HG03378 (cell line): ENCODE measurements around the gene EYS.

ENCODE experiments used
- ATAC-seq: cut with Tn5 transposase; IDR thresholded peaks from one replicate; pipeline ENCODE4 v1.9.1; 2021; ENCODE audit warnings: mild to moderate bottlenecking, moderate library complexity; ENCODE audit not compliant: unreplicated experiment

The EYS gene

DNA sequence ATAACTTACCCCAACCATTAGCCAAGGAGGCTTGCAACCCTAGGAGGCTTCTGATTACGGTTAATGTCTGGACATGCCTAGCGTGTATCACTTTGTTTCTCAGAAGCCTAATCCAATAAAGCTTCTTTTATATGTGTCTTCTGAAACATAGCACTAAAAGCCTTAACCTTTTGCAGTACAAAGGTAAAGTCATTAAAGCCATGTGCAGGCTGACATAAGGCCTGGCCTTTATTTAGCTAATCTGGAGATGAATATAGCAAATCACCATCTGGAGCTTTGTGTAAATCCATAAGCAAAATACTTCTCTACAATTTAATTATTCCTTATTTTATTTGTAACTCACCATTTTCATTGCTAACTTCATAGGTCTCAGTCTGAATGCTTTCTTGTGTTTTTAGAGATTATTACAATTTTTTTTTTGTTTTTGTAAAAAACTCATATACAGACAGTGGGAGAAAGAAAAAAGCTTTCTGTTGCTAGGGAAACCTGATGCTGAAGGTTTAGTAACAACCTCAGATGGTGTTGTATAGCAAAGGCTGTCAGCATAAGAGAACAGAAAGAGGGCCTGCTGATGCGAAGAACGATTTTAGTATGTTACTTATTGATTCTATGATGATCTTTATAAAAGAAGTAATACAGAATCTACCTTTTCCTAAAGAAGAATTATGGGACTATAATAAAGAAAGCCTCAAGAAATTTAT, at the start of gene EYS:
Gene EYS, minus strand, starts transcription at position 101 of the 701 bp plus-strand sequence. CDS start 211,816 bp downstream, outside the sequence.
- no peak for ATAC-seq

- no peak for ATAC-seq
These were observed 39.3 kb upstream of the EYS start for GRCh38 chr6:65746302-65746701.

DNA sequence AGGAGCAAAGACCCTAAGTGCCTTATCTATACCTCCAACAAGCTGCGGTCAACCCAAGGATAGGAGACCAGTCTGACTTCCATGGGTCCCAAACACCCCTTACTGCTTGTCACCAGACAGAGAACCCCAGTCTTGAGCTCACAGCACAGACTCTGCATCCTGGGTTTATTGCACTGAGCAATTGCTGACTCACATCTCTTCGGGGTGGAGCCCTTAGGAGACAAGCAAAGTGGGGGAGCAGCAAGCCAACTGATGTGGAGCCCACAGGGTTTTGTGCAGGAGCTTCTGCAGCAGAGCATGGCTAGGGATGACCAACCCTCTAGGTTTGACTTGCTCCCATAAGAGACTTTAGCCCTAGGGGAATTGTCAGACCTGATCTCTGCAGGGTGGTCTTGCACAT, 38.6 kb upstream of the EYS start:
- no peak for ATAC-seq

DNA sequence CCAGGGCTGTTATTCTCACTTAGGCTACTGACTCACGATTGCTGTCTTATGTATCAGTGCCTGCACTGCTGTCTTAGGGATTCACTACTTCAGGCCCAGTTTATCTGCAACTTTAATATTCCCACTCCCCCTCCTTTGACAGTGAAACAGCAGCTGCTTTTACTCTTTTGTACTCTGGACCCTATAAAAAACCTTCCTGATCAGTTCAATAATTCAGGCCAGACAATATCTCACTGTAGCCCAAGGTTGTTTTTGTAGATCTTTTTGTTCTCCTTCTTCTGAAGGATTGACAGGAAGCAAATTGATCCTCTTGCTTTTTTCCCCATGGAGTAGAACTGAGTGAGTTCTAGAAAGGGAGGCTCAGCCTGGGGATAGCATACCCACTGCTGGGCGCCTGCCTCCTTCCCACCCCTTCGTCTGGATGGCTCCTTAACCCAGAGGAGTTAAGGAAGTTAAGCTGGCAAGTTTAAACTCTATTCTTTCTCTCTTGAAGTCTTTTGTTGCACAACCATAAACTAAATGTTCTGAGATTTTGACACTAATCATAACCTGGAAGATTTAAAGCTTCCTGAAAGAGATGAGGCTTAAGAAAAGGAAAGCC, 22.0 kb upstream of the EYS start:
- no peak for ATAC-seq

DNA sequence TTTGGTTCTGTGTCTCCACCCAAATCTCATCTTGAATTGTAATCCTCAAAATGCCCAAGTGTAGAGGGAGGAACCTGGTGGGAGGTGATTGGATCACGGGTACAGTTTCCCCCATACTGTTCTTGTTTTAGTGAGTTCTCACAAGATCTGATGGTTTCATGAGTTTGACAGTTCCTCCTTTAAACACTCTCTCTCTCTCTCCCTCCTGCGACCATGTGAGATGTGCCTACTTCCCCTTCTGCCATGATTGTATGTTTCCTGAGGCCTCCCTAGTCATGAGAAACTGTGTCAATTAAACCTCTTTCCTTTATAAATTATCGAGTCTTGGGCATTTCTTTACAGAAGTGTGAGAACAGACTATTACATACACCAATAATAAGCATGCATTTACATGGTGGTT, 12.1 kb upstream of the EYS start:
- no peak for ATAC-seq

GRCh38 chr6:65711531-65711930, 4.5 kb upstream of the EYS start:
- ATAC-seq = no peak

GRCh38 chr6:65709099-65709830, 2.2 kb upstream of the EYS start:
- no peak for ATAC-seq

GRCh38 chr6:65708162-65708561, 1.1 kb upstream of the EYS start:
- ATAC-seq = no peak

- ATAC-seq = no peak
These were observed 590 bp downstream of the EYS start for GRCh38 chr6:65706436-65706835.

- ATAC-seq = no peak
These were observed 5.7 kb downstream of the EYS start for GRCh38 chr6:65701325-65701724.

- ATAC-seq = no peak
These were observed 6.5 kb downstream of the EYS start for GRCh38 chr6:65700561-65700960.

DNA sequence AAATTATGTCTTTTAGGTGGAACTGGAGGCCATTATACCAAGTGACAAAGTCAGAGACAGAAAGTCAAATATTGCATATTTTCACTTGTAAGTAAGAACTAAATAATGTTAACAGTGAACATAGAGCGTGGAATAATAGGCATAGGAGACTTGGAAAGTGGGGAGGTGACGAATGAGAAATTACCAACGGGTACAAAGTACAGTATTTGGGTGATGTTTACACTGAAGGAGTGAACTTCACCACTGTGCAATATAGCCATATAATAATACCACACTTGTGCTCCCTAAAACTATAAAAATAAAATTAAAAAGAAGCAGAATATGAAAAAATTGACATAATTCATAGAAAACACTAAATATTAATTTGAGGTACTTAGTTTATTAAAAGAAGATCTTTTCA, 14.9 kb downstream of the EYS start:
- no peak for ATAC-seq

DNA sequence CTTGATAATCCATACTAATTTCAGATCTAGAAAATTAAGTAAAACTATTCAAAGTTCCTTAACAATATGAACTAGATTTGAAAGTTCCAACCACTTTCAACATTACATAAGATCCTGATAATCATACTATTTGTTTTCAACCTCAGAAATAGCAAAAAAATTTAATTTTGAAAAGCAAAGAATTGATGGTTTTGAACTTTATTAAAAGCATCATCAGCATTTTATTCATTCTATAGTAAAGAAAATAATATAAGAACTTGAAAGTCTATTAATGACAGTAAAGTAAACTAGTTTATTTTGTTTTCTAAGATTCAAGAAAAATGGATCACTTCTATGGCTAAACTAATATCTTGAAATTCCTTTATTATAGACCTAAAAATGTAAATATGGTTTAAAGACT, 26.8 kb downstream of the EYS start:
- ATAC-seq = no peak

- ATAC-seq = no peak
These were observed 35.1 kb downstream of the EYS start for GRCh38 chr6:65671922-65672321.

DNA sequence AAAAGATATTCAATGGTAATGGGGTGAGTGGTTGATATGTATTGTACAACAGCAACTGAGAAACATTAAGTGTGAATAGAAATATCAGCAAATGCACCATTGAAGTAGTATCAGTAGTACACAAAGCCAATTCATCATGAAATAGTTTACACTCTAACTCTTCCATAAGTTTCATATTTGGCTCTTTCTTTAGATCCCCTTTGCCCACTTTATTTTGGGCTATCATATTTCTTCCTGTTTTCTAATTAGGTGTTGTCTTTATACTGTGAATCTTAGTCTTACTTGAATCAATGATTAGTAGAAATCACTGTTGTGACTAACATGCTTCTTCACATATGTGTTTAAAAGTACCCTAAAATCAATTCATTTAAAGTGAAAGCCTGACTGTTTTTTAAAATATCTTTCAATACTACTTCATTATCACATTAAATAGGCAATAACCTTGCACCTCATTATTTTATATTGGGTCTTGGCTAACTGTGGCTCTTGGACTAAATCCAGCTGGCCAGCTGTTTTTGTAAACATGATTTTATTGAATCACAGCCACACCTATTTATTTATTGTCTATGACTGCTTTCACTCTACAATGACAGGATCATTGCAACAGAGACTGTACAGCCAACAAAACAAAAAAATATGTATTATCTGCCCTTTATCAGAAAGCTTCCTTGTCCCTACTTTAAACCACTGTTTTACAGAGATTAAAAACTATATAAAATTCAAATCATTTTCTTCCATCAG, 38.9 kb downstream of the EYS start:
- no peak for ATAC-seq

DNA sequence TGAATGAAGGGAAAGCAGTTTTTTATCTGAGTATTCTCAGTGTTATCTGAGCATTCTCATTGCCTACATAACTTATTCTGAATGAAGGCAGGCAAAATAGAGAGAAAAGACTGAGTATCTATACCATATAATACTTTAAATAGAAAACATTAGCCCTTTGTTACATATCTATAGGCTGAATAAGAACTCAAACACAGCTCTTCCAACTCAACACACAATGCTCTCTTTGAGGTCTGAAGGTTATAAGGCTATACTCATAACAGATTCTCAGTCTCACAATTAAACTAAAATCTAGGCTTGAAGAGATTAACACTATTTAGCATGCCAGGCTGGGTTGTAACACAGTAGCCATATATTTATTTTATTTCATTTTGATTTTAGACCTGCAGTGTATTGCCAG, 56.9 kb downstream of the EYS start:
- ATAC-seq = no peak

DNA sequence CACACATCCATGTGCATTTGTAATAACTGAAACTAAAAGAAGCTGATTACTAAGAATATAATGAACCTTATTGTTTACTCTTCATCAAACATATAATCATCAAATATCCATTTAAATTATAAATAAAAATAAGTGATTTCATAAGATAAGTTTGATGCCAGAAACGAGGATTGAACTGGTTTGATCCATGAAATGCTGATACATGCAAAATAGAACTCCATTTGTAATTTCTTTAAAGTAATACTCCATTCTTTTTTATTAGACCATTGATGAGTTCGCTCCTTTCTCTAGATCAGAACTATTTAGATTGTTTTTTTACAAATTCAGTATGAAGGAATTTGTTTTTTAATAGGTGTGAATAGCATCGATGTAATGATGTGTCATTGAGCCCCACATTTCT, 57.6 kb downstream of the EYS start:
- ATAC-seq = no peak

GRCh38 chr6:65646544-65646943, 60.5 kb downstream of the EYS start:
- no peak for ATAC-seq

GRCh38 chr6:65642776-65643175, 64.2 kb downstream of the EYS start:
- no peak for ATAC-seq

- ATAC-seq = no peak
These were observed 68.8 kb downstream of the EYS start for GRCh38 chr6:65638047-65638831.
